HG02763 (cell line): ENCODE measurements around the gene CCT2.

Experiments used
- ATAC-seq: cut with Tn5 transposase; IDR thresholded peaks from one replicate; pipeline ENCODE4 v1.9.1; 2021; ENCODE audit warnings: mild to moderate bottlenecking, moderate library complexity; ENCODE audit not compliant: unreplicated experiment

Gene CCT2

GRCh38 chr12:69585189-69586062 is at the start of gene CCT2:
CCT2 (plus strand) TSS chr12:69585459; CDS start chr12:69585522, 63 bp downstream.
- ATAC-seq, result peak; percentile 97

- ATAC-seq, result no peak
Observed at GRCh38 chr12:69540987-69541386, 44.3 kb upstream of the CCT2 start.

- ATAC-seq, result no peak
Observed at GRCh38 chr12:69544087-69544486, 41.2 kb upstream of the CCT2 start.

GRCh38 chr12:69545081-69545480 is 40.2 kb upstream of the CCT2 start:
- ATAC-seq, result no peak

- ATAC-seq, result peak; percentile 67
Observed at GRCh38 chr12:69546693-69547438, 38.4 kb upstream of the CCT2 start.

GRCh38 chr12:69548687-69549086 is 36.6 kb upstream of the CCT2 start:
- ATAC-seq, result no peak

GRCh38 chr12:69550569-69551350 is 34.5 kb upstream of the CCT2 start:
- no peak for ATAC-seq

GRCh38 chr12:69553628-69554248 is 31.5 kb upstream of the CCT2 start:
- ATAC-seq, result no peak

GRCh38 chr12:69555461-69555860 is 29.8 kb upstream of the CCT2 start:
- no peak for ATAC-seq

GRCh38 chr12:69556383-69556782 is 28.9 kb upstream of the CCT2 start:
- no peak for ATAC-seq

- ATAC-seq, result no peak
Observed at GRCh38 chr12:69563166-69563762, 22.0 kb upstream of the CCT2 start.

GRCh38 chr12:69566603-69567002 is 18.7 kb upstream of the CCT2 start:
- no peak for ATAC-seq

- no peak for ATAC-seq
Observed at GRCh38 chr12:69569236-69569635, 16.0 kb upstream of the CCT2 start.

- ATAC-seq, result no peak
Observed at GRCh38 chr12:69570000-69570516, 15.2 kb upstream of the CCT2 start.

- ATAC-seq, result peak; percentile 67
Observed at GRCh38 chr12:69570545-69571399, 14.5 kb upstream of the CCT2 start.

- ATAC-seq, result no peak
Observed at GRCh38 chr12:69575346-69575745, 9.9 kb upstream of the CCT2 start.

- ATAC-seq, result no peak
Observed at GRCh38 chr12:69578283-69578682, 7.0 kb upstream of the CCT2 start.

GRCh38 chr12:69579029-69579428 is 6.2 kb upstream of the CCT2 start:
- no peak for ATAC-seq

- ATAC-seq, result no peak
Observed at GRCh38 chr12:69580074-69580473, 5.2 kb upstream of the CCT2 start.
